PC-9 (cell line): Measurements from ENCODE around the gene MEF2A.

Experiments
- EZH2 ChIP-seq: fragments of 200-600 bp; sonication (generic); IDR thresholded peaks from 2 replicates; pipeline ENCODE4 v1.8.0; 2017; ENCODE audit warnings: antibody characterized with exemption, low read depth
- TF ChIP-seq, protein P1 (sequence below): fragments of 200-600 bp; sonication (generic); conservative IDR thresholded peaks from 2 replicates; pipeline ENCODE4 v1.6.1; 2017; ENCODE audit warnings: mixed run types, antibody characterized with exemption, mild to moderate bottlenecking, moderate library complexity

GRCh38 chr15:99616129-99616528 lies 50.3 kb downstream of the MEF2A start:
- TF ChIP-seq, protein P1, sequence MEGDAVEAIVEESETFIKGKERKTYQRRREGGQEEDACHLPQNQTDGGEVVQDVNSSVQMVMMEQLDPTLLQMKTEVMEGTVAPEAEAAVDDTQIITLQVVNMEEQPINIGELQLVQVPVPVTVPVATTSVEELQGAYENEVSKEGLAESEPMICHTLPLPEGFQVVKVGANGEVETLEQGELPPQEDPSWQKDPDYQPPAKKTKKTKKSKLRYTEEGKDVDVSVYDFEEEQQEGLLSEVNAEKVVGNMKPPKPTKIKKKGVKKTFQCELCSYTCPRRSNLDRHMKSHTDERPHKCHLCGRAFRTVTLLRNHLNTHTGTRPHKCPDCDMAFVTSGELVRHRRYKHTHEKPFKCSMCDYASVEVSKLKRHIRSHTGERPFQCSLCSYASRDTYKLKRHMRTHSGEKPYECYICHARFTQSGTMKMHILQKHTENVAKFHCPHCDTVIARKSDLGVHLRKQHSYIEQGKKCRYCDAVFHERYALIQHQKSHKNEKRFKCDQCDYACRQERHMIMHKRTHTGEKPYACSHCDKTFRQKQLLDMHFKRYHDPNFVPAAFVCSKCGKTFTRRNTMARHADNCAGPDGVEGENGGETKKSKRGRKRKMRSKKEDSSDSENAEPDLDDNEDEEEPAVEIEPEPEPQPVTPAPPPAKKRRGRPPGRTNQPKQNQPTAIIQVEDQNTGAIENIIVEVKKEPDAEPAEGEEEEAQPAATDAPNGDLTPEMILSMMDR = no peak
- TF ChIP-seq EZH2 = no peak
